GM18505 (cell line): ENCODE results near the gene PARD3B.

Source experiments
- ATAC-seq: cut with Tn5 transposase; IDR thresholded peaks from one replicate; pipeline ENCODE4 v1.9.1; 2021; ENCODE audit not compliant: unreplicated experiment
- POLR2A ChIP-seq: IDR thresholded peaks from 4 replicates; pipeline ENCODE4 v1.6.1; 2011; ENCODE audit warnings: borderline replicate concordance; ENCODE audit not compliant: insufficient read depth, insufficient read length; ENCODE audit errors: extremely low read depth

Gene PARD3B

GRCh38 chr2:204972606-204973336 is 427.5 kb downstream of the PARD3B start:
- ATAC-seq: no peak
- no peak for TF ChIP-seq POLR2A

DNA sequence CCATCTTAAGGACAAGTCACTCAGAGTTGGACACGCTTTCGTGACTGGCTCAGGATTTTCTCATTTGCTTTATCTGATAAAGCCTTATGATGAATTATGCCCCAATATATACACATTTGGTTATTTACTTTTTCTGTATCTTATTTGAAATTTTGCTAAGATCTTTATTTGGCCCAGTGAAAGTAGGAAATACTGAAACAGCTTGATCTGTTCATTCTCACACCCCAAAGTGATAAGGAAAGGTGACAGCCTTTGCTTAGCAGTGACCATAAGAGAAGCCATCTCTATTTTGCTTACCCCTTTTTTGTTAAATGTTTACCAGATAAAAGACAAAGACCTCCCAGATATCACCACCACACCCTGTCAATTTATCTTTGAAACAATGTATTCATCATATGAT is 428.3 kb downstream of the PARD3B start:
- no peak for TF ChIP-seq POLR2A
- ATAC-seq: no peak

GRCh38 chr2:204974487-204974886 is 429.2 kb downstream of the PARD3B start:
- no peak for TF ChIP-seq POLR2A
- no peak for ATAC-seq

DNA sequence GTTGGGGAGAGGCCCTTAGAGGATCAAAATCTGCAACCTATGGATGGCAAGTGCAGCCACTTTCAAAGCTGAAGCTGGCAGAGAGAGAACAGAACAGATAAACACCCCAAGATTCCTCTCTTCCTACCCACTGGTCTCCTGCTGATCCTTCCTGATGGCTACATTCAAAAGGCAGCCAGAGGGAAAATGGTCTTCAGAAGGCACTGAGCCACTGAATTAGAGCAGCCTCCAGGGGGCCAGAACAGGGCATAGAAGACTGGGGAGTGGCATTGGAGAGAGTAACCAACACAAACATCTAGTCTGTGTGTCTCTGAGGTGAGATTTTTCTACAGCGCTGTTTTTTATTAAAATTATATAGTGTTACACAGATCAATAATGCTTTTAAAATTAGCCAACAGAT is 432.6 kb downstream of the PARD3B start:
- no peak for ATAC-seq
- TF ChIP-seq POLR2A: no peak

DNA sequence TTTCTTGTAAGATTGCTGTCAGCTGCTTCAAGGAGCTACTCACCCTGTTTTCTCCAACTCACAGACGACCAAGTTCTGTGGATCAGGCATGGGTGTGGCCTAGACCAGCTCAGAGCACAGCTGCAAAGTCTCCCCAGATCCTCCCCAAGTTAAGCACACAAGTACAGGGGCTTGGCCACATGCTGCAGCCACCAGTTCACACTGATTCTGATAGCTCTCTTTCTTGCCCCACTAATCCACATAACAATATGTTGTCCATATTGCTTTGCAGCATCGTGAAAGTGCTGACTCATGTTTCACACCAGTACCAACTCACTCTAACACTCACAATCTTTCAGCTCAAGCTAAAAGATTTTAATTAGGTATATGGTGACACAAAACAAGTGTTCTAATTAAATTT is 437.0 kb downstream of the PARD3B start:
- no peak for ATAC-seq
- no peak for TF ChIP-seq POLR2A

DNA sequence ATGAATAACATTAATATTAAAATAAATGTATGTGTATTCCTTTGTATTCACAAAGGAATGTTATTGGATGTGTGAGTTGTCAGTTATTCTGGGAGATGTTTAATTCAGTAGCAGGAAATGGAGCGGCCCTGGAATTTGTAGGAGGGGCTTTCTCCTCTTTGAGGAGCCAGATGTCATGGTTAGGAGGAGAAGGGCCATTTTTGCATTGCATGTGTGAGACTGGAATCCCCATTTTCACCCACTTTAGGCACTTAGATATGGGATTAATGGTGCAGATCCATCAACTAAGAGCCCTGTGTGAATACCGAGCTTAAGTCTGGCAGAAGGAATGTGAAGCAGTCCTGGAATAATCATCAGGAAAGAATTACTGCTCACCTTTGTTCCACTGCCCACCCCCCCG is 439.2 kb downstream of the PARD3B start:
- TF ChIP-seq POLR2A: no peak

GRCh38 chr2:204986641-204987040 is 441.4 kb downstream of the PARD3B start:
- no peak for TF ChIP-seq POLR2A
- no peak for ATAC-seq

More for the DNA sequence above, 439.2 kb downstream of the PARD3B start:
- no peak for ATAC-seq

DNA sequence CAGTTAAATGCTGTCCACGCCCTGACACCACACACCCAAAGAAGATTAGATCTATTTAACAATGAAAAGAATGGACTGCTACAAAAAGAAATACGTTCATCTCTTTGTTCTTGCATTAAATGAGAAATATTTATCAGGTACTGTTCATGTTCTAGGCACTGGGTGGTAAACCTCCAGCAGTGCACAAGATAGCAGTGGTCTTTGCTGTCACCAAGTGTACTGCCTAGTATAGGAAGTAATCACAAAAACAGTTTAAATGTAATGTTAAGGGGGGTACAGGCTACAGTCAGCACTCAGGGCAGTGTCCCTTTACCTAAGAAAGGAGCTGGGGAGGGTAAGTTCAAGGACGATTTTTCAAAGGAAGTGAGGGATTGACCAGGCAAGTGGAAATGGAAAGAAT is 443.6 kb downstream of the PARD3B start:
- TF ChIP-seq POLR2A: no peak
- ATAC-seq: no peak

GRCh38 chr2:204989877-204990276 is 444.6 kb downstream of the PARD3B start:
- TF ChIP-seq POLR2A: no peak
- no peak for ATAC-seq

- no peak for TF ChIP-seq POLR2A
- no peak for ATAC-seq
Measured at GRCh38 chr2:205001300-205001966, 456.2 kb downstream of the PARD3B start.

GRCh38 chr2:205002390-205002789 is 457.1 kb downstream of the PARD3B start:
- TF ChIP-seq POLR2A: no peak
- no peak for ATAC-seq

DNA sequence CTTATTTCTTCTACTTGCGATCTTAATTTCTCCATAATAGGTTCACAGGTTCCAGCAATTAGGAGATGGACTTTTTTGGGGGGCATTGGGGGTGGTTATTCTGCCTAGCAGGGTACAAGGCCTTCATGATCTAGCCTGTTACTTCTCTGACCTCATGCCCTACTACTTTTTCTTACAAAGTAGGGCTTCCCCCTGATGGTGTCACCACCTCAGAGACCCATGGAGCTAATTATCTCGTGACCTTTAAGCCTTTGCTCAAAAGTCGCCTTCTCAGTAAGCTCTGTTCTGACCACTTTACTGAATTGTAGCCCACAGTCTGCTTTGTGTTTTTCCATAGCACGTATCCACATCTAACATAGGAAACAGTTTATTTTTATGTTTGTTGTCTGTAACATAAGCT is 458.0 kb downstream of the PARD3B start:
- no peak for ATAC-seq

GRCh38 chr2:205010196-205010595 is 464.9 kb downstream of the PARD3B start:
- no peak for ATAC-seq
- no peak for TF ChIP-seq POLR2A

More for the DNA sequence above, 458.0 kb downstream of the PARD3B start:
- no peak for TF ChIP-seq POLR2A

DNA sequence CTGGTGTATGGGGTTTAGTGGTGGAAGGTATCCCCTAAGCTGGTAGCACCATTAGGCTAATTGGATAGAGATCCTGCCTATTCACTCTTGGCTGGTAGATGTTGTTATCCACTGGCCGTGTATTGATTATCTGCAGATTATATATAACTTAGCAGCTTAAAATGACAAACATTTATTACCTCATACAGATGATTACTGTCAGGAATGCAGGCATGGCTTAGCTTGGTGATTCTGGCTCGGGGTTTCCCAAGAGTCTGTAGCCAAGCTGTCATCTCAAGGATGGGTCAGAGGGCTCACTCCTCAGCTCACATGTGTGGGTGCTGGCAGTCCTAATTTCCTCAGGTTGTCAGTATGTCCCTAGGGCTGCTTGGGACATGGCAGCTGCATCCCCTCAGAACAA is 465.8 kb downstream of the PARD3B start:
- ATAC-seq: no peak
- TF ChIP-seq POLR2A: no peak
